Measurements from ENCODE around the gene NXPE4. TPM values are rescaled to one million over a fixed set of nuclear protein-coding genes. Genes with fewer than 3 reads are reported as not detected.

The NXPE4 gene
- total and polyA plus RNA-seq, 5 experiments from 2014 or later: not detected

- Mint-ChIP-seq H3K27ac (no peak overlapping the region), H3K9me3 (peaks cover 0 to 6% (median 0%) of the 10 kb centered on the region in 9 donors), H3K4me3 (no peak overlapping the region), H3K36me3 (peaks cover 0 to 5% (median 0%) of the 10 kb centered on the region in 3 donors), H3K27me3 (peaks cover 2 to 14% (median 7%) of the 10 kb centered on the region in 5 donors), H3K4me1 (no peaks in the 10 kb centered on the region)
- no peak for DNase-seq
- POLR2A ChIA-PET: no interaction called here
- no peak for ATAC-seq
These were observed 29.3 kb downstream of the NXPE4 start for GRCh38 chr11:114566276-114566675.

GRCh38 chr11:114564831-114565230 is 30.8 kb downstream of the NXPE4 start:
- POLR2A ChIA-PET: no interaction called here
- H3K4me1 Mint-ChIP-seq: no peaks in the 10 kb centered on the region
- peaks cover 0 to 10% (median 6%) of the 10 kb centered on the region in 5 donors for H3K27me3 Mint-ChIP-seq
- H3K4me3 Mint-ChIP-seq: no peak overlapping the region
- H3K36me3 Mint-ChIP-seq: no peaks in the 10 kb centered on the region
- peaks cover 0 to 4% (median 0%) of the 10 kb centered on the region in 9 donors for H3K9me3 Mint-ChIP-seq
- ATAC-seq: no peak
- DNase-seq: no peak
- H3K27ac Mint-ChIP-seq: no peak overlapping the region

- no peaks in the 10 kb centered on the region for H3K36me3 Mint-ChIP-seq
- POLR2A ChIA-PET: no interaction called here
- no peak for ATAC-seq
- DNase-seq: no peak
- no peak overlapping the region for H3K4me3 Mint-ChIP-seq
- H3K9me3 Mint-ChIP-seq: peaks cover 0 to 4% (median 0%) of the 10 kb centered on the region in 9 donors
- peaks cover 0 to 14% (median 5%) of the 10 kb centered on the region in 5 donors for H3K27me3 Mint-ChIP-seq
- no peak overlapping the region for H3K27ac Mint-ChIP-seq
- H3K4me1 Mint-ChIP-seq: no peaks in the 10 kb centered on the region
These were observed 32.5 kb downstream of the NXPE4 start for GRCh38 chr11:114563077-114563476.

GRCh38 chr11:114562166-114562916 is 33.2 kb downstream of the NXPE4 start:
- Mint-ChIP-seq H3K4me1 (no peaks in the 10 kb centered on the region), H3K27ac (no peak overlapping the region), H3K27me3 (peaks cover 0 to 14% (median 5%) of the 10 kb centered on the region in 5 donors), H3K4me3 (no peak overlapping the region), H3K36me3 (no peaks in the 10 kb centered on the region), H3K9me3 (peaks cover 0 to 4% (median 0%) of the 10 kb centered on the region in 9 donors)
- POLR2A ChIA-PET: no interaction called here
- DNase-seq: no peak
- no peak for ATAC-seq

GRCh38 chr11:114559425-114560310 is 35.9 kb downstream of the NXPE4 start, which contains the start of gene NXPE1:
TSS of gene NXPE1 (minus strand) at chr11:114559881. CDS start at chr11:114551201, 8,680 bp downstream.
- Mint-ChIP-seq H3K4me3 (no peak within 1 kb of the TSS), H3K36me3 (no peaks in the 10 kb centered on the region), H3K27me3 (peaks cover 0 to 14% (median 5%) of the 10 kb centered on the region in 5 donors), H3K27ac (no peak within 1 kb of the TSS), H3K9me3 (peaks cover 0 to 4% (median 0%) of the 10 kb centered on the region in 9 donors), H3K4me1 (no peaks in the 10 kb centered on the region)
- DNase-seq (no peak), ATAC-seq (no peak)
- POLR2A ChIA-PET: no interaction called here

- DNase-seq (no peak), ATAC-seq (no peak)
- H3K9me3 Mint-ChIP-seq: no peaks in the 10 kb centered on the region
- no peaks in the 10 kb centered on the region for H3K4me1 Mint-ChIP-seq
- no peaks in the 10 kb centered on the region for H3K36me3 Mint-ChIP-seq
- POLR2A ChIA-PET: no interaction called here
- no peak overlapping the region for H3K27ac Mint-ChIP-seq
- peaks cover 0 to 4% (median 0%) of the 10 kb centered on the region in 5 donors for H3K27me3 Mint-ChIP-seq
- no peak overlapping the region for H3K4me3 Mint-ChIP-seq
These were observed 39.5 kb downstream of the NXPE4 start for GRCh38 chr11:114556135-114556534.

GRCh38 chr11:114553642-114554041 is 41.9 kb downstream of the NXPE4 start:
- H3K36me3 Mint-ChIP-seq: no peaks in the 10 kb centered on the region
- H3K4me3 Mint-ChIP-seq: no peak overlapping the region
- no peaks in the 10 kb centered on the region for H3K4me1 Mint-ChIP-seq
- DNase-seq (no peak), ATAC-seq (no peak)
- no peak overlapping the region for H3K27ac Mint-ChIP-seq
- peaks cover 0 to 1% (median 0%) of the 10 kb centered on the region in 5 donors for H3K27me3 Mint-ChIP-seq
- POLR2A ChIA-PET: no interaction called here
- H3K9me3 Mint-ChIP-seq: no peaks in the 10 kb centered on the region

GRCh38 chr11:114551060-114551459 is 44.5 kb downstream of the NXPE4 start:
- POLR2A ChIA-PET: no interaction called here
- Mint-ChIP-seq H3K4me1 (no peaks in the 10 kb centered on the region), H3K36me3 (no peaks in the 10 kb centered on the region), H3K9me3 (no peaks in the 10 kb centered on the region), H3K4me3 (no peak overlapping the region), H3K27me3 (peaks cover 0 to 6% (median 0%) of the 10 kb centered on the region in 5 donors), H3K27ac (no peak overlapping the region)
- no peak for ATAC-seq
- no peak for DNase-seq

- no peak for DNase-seq
- POLR2A ChIA-PET: no interaction called here
- H3K27ac Mint-ChIP-seq: no peak overlapping the region
- H3K9me3 Mint-ChIP-seq: peaks cover 0 to 34% (median 14%) of the 10 kb centered on the region in 9 donors
- no peak overlapping the region for H3K4me3 Mint-ChIP-seq
- H3K36me3 Mint-ChIP-seq: peaks cover 0 to 30% (median 10%) of the 10 kb centered on the region in 3 donors
- H3K4me1 Mint-ChIP-seq: no peaks in the 10 kb centered on the region
- no peak for ATAC-seq
- H3K27me3 Mint-ChIP-seq: peaks cover 0 to 8% (median 4%) of the 10 kb centered on the region in 5 donors
These were observed 69.9 kb downstream of the NXPE4 start for GRCh38 chr11:114525682-114526081.

GRCh38 chr11:114524122-114524521 is 71.5 kb downstream of the NXPE4 start:
- Mint-ChIP-seq H3K9me3 (peaks cover 0 to 34% (median 12%) of the 10 kb centered on the region in 9 donors), H3K27ac (no peak overlapping the region), H3K36me3 (peaks cover 0 to 27% (median 10%) of the 10 kb centered on the region in 3 donors), H3K27me3 (peaks cover 0 to 8% (median 3%) of the 10 kb centered on the region in 5 donors), H3K4me3 (no peak overlapping the region), H3K4me1 (no peaks in the 10 kb centered on the region)
- DNase-seq (no peak), ATAC-seq (no peak)
- POLR2A ChIA-PET: no interaction called here

GRCh38 chr11:114522818-114523217 is 72.8 kb downstream of the NXPE4 start:
- POLR2A ChIA-PET: no interaction called here
- DNase-seq (no peak), ATAC-seq (no peak)
- Mint-ChIP-seq H3K9me3 (peaks cover 0 to 29% (median 11%) of the 10 kb centered on the region in 9 donors), H3K4me1 (no peaks in the 10 kb centered on the region), H3K4me3 (no peak overlapping the region), H3K27me3 (peaks cover 0 to 4% (median 3%) of the 10 kb centered on the region in 5 donors), H3K27ac (no peak overlapping the region), H3K36me3 (peaks cover 0 to 27% (median 10%) of the 10 kb centered on the region in 3 donors)
